T1000 (cell line): ENCODE measurements around the gene NAA30.

Experiments used
- DNase-seq: peaks from one replicate; lab custom pipeline; 2025; ENCODE audit warnings: mixed read lengths; lab: John Stamatoyannopoulos, UW

NAA30 gene

DNA sequence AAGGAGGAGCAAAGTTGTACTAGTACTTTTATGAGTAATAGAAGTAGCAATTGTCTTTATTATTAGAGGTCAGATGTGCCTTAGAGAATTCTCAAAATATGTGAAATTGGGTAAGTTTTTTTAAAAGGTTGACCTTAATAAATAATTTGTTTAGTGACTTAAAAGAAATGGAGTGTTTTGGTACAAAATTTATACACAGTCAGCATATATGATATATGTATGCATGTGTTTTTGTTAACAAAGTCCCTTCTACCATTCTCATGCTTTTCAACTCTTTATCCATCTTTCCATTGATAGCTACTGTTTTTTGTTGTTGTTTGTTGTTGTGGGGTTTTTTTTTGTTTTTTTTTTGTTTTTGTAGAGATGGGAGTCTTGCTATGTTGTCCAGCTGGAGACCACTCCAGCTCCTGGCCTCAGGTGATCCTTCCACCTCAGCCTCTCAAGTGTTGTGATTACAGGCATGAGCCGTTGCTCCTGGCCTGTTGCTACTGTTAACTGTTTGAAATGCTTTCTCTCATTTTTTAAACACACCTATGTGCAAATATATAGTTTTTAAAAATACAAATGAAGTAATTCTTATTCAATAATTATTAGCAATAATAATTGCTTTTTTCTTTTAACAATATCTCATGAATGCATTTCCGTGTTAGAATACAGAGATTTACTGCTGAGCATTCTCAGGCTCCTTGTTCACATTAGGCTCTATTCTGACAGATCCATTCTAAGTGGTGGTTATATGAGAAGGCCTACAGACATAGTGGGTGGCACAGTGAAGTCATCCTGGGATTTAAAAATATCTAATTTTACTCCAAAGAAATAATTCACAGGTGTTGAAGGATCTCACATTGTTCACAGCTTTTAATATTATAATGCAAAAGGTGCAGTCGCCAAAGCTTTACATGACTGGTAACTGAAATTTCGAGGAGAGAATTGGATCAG, 10.4 kb downstream of the NAA30 start:
- no peak for DNase-seq

DNA sequence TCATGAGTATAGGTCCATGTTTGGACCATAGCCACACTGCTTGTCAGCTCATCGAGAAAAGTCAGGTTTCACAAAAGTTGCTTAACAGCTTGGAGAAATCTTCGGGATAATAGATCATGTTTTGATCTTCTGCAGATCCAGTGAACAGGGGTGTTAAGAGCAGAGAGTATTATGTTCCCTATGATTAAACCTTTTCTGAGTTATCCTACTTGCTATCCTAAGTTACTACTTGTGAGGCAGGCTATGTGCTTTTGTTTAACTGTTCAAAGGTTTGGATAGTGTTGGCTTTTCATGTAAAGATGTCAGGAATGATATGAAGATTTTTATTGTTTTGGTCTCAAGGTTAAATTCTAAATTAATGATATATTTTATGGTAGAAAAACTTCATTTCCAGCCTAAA, 11.1 kb downstream of the NAA30 start:
- no peak for DNase-seq

- no peak for DNase-seq
Observed at GRCh38 chr14:57402173-57402852, 11.9 kb downstream of the NAA30 start.

DNA sequence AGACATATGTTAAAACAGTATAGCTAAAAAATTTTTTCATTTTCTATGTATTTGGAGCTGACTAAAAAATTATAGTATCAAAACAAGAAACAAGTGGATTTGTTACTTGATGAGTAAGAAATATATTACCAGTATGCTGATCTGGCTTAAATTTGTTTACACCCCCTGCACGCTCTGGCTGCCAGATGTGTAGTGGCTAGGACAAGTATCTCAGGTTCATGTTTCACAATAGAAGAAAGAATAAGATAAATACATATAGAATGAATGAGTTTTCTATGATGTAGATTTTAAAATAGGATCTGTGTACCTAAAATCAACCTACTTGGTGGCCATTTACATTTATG, 13.1 kb downstream of the NAA30 start:
- no peak for DNase-seq

DNA sequence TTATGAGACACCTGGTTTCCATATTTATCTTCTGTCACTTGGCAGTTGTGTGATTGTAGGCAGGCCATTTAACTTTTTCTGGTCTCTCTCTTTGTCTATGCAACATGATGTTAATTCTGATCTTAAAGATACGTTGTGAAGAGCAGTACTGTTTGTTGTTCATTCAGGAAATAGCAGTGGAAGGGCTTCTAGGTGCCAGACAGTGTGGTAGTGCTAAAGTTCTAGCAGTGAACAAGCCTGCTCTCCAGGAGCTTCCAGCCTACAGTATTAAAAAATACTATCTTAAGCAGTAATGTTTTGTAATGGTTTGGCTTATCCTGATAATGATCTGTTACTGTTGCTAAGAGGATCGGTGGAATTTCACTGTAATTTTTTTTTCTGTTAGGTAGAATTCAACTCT, 15.2 kb downstream of the NAA30 start:
- DNase-seq, result no peak

DNA sequence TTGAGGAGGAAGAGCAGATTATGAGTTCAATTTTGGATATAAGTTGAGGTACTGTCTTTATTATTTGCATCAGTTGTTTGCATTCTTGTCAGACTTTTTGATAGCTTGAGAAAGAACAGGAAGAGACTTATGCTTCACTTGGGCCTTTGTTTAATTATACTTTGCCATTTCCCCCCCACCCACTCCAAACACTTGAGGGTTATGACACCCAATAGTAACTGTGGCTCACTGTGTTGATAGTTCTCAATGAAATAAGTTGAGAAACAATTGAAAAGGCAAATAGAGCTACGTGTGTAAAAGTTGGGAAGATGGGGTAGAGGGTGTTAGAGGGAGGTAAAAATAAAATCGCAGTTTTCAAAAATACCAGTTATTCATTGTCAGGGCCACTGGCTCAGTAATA, 17.7 kb downstream of the NAA30 start:
- DNase-seq, result no peak

DNA sequence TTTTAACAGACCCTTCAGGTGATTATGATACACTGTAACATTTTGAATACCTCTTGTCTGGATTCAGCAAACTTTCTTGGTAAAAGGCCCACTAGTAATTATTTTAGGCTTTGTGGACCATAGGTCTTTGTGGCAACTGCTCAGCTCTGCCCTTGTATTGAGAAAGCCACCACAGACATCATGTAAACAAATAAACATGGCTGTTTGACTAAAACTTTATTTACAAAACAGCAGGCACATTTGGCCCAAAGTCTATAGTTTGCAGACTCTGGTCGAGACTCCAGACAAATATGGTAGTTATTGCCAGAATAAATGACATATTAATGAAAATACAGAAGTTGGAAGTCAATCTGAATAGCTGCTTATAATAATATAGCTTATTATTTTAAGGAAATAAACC, 18.2 kb downstream of the NAA30 start:
- DNase-seq, result no peak

DNA sequence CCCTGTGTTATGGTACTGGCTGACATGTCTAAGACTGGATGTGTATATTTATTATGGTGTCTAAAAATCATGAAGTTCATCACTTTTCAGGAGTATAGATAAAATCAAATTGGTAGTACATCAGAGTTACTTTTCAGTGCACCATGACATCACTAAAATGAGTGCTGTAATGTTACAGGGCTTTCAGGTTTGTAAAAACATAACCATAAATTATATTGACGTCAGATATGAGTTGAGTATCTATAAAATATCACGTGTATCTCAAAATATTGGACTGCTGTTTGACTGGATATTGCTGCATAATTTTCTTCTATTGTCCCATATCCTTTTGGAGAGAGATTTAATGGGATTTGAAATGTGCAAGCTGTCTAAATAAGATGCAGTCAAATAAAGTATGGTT, 22.0 kb downstream of the NAA30 start:
- no peak for DNase-seq

GRCh38 chr14:57413849-57414248, 23.5 kb downstream of the NAA30 start:
- DNase-seq, result no peak

DNA sequence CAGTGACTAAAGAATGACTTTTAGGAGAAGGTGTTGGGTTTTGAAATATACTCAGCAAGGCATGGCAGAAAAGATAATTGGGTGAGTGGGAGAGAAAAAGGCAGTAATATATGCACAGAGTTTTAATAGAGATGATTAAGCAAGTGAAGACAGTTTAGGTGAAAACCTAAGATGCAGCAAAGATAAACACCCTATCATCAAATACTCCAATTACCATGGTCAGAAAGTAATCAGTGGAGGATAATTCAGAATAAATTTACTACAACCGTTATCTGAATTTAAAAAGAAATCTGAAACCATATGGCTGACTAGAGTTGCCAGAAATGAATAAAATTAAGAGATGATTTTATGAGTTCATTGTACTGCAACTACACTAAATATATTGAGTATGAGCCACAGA, 26.8 kb downstream of the NAA30 start:
- DNase-seq, result no peak

DNA sequence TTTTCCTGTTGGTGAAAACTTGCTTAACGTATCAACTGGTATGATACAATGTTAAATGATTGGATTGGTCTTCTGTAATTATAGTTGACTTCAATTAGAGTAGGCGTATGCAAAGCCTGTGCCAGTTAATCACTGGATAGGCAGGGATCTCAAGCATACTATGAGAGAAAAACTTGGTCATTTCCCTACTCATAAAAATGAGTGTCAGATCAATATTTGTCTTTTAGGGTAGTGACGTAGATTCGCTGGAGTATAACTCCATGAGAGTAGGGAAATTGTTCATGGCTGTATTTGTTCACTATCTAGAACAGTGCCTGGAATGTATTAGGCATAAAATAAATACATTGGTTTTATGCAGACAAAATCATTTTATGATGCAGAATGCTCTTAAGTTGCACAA, 28.6 kb downstream of the NAA30 start:
- DNase-seq, result no peak

DNA sequence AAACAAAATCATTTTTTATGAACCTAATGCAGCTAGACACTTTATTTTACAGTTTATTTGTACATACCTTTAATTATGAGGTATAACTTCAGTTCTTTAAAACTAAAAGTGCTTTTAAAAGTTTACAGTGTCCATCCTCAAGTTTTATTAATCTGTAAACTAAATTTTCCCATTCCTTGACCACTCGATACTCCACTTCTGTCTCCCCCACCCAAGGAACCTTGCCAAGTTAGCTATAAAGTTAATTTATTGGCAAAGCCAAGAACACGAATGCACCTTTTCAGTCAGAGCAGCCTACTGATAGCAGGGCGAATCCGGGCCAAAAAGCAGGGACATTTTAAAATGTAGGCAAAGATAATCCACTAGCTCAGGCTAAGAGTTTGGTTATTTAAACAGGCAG, 29.6 kb downstream of the NAA30 start:
- no peak for DNase-seq

DNA sequence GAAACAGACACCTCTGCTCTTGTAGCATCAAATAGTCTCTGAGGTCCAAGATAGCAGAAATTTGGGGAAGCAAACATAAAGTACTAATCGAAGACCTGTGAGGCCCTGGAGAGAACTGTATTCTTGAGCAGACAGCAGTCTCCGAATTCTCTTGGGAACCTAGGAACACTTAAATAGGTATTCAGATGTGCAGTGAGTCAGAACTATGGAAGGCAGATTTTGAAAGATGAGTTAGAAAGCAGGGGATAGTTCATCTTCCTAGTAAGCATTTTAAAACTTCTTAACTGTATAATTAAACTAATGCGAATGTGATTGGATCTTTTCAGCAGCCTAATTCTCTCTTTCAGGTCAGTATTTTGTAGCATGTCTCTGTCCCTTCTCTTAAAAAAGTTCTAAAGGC, 30.6 kb downstream of the NAA30 start:
- no peak for DNase-seq

DNA sequence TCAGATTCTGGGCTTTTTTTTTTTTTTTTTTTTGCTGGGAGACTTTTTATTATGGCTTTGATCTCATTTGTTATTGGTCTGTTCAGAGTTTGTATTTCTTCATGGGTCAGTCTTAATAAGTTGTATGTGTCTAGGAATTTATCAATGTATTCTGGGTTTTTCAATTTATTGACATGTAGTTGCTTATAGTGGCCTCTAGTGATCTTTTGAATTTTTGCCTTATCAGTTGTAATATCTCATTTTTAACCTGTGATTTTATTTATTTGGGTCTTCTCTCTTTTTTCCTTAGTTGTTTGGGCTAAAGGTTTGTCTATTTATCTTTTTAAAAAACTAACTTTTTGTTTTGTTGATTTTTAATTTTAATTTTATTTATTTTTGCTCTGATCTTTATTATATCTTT, 45.5 kb downstream of the NAA30 start:
- no peak for DNase-seq

DNA sequence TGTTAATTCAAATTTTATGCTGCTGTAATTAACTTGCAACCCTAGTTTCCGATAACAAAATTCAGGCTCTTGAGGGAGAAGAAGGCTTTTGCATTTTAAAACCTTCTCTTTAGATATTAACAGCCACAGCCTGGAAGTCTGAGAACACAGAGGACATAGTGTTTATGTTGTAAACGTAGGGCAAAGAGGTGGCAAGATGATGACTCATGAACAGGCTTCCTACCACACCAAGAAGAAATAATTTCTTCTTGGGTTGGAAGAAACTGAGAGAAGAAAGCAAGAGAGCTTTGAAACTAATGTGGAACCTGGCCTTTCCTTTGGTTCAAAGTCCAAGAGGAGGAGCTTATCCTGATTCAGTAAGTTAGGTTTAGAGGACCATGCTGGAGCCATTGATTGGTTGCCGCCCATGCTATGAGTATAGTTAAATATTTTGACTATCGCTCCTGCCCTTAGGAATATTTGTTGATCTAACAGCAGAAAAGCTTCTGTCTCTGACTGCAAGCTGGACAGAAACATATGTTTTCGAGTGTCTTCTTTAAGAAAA, 71.5 kb downstream of the NAA30 start:
- no peak for DNase-seq

- DNase-seq, result no peak
Observed at GRCh38 chr14:57462551-57462950, 72.2 kb downstream of the NAA30 start.

- DNase-seq, result no peak
Observed at GRCh38 chr14:57464008-57464730, 73.8 kb downstream of the NAA30 start.
